GM12801 (cell line): ENCODE results near the gene UGT3A2.

Experiments
- CTCF ChIP-seq: IDR thresholded peaks from one replicate; pipeline ENCODE4 v1.5.1; 2011; ENCODE audit warnings: control low read depth; ENCODE audit not compliant: insufficient read length; ENCODE audit errors: extremely low read depth

UGT3A2 gene

DNA sequence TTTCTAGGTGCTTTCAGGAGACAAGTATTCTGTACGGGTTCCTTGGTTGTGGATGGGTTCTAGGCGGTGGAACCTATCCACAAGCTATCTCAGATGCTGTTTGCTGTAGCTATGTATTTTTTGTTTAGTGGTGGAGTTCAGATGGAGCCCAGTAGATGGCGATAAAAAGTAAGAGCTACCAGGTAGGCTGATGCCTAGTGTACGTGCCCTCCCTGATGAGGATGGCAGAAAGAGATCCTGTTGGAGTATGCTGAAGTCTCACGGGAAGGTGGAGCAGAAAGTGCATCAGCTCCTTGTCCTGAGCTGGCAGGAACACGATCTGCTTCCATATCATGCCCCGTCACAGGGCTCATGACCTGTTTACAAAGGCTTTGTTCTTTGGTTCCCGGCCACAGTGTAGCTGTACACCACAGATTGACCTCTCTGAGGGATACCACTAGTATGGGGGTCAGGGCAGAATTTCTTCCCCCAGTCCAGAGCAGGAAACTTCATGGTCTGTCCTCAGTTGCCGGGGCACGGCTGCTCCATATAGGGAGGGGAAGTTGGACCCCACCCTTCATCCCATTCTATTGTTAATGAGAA lies 12.6 kb upstream of the UGT3A2 start:
- no peak for TF ChIP-seq CTCF

GRCh38 chr5:36078430-36078829 lies 11.7 kb upstream of the UGT3A2 start:
- TF ChIP-seq CTCF: no peak

DNA sequence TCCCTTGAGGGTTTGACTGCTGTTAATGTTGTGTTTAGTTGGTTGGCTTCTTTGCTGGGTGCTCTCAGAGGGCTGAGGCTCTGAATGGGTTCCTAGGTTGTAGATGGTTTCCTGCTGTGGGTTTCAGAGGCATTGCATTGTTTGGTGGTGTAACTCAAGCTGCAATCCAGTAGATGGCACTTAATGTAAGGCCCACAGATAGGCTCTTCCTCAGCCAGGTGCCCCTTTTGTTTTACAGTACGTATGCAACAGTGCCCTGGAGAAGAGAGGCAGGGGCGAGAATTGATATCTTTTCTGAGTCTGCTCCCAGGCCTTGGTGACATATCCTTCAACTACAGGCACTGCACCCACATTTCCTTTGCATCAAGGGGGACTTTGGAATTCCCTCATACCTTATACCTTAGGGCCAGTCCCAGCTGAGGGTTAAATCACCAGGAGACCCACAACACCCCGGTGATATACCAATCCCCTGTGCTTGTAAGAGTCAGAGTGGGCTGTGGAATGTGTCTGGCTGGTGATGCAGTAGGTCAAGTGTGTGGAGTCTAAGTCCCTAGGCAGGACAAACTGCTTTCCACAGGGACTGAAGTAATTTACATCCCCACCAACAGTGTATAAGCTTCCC lies 7.0 kb upstream of the UGT3A2 start:
- no peak for TF ChIP-seq CTCF

GRCh38 chr5:36070687-36071571 lies 4.2 kb upstream of the UGT3A2 start:
- no peak for TF ChIP-seq CTCF

- no peak for TF ChIP-seq CTCF
Measured at GRCh38 chr5:36068751-36069281, 2.1 kb upstream of the UGT3A2 start.

GRCh38 chr5:36066001-36066539 lies 612 bp downstream of the UGT3A2 start:
- TF ChIP-seq CTCF: no peak

DNA sequence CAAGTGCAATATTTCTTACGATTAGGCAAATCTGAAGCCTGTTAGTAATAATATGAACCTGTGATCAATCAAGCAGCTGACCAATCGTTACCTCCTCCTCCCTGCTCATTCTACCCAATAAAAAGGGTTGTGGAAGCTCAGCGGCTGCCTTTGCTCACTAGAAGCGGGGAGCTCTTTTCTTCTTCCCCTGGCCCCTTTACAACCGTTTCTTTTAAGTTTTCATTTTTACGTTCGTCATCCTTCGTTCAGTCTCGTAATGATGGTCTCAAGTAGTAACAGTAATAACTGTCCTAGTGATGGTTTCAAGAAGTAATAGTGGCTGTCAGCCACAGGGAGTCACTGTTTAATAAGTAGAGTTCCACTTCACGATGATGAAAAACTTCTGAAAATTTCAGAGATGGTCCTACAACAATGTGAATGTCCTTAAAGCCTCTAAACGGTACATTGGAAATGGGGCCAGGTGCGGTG lies 6.2 kb downstream of the UGT3A2 start:
- no peak for TF ChIP-seq CTCF
